T47D (cell line): Measurements from ENCODE around the gene PIM2.

Experiments used
- DNase-seq, 2 experiments: peaks; one replicate each; pipeline versions ENCODE4 v3.0.0 to v3.0.0-alpha.2; 2011 to 2012; ENCODE audit warnings: low read depth in 1 of 2, low spot score in 1 of 2
- JUND ChIP-seq: IDR thresholded peaks from 2 replicates; pipeline ENCODE4 v1.6.1; 2012; ENCODE audit warnings: low read depth
- in situ Hi-C: cut with HindIII; loops from 2 replicates; pipeline ENCODE4 v1.10.0; 2016; ENCODE audit warnings: low sequenced_read_pairs, low pct_unique_long_range_greater_than_20kb

The PIM2 gene

DNA sequence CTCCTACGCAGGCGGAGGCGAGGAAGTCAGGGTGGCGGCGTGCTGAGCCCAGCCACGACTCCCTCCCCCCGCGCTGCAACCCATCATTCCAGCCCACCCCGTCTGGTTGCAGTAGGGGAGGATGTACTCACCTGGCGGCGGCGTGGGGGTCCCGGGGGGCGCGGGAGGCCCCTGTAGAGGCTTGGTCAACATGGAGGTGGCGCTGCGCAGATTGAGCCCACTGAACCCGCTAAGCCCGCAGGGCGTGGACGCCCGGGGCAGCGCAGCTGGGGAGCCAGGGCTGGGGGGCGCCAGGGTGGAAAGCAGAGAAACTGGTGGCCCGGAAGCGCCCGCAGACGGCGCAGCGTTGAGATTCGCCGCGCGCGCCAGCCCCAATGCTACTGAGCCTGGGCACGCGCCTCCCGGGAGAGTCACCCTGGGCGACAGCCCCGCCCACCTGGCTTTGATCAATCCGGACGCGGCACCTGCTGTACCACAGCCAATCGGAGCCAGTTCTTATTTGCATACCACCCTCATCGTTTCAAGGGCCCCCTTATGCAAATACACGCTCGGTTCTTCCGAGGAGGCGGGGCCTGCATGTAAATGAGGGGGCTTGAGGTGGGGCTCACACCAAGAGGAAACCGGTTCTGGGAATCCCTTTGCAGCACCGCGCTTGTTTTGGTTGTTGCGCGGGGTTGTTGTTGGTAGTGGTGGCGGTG is at the start of gene PIM2:
PIM2 (minus strand) TSS at position 382 of the 698 bp plus-strand sequence; CDS start at position 192, 190 bp downstream.
- DNase-seq, result peak; percentile 85 to 98
- no peak for TF ChIP-seq JUND
- in situ Hi-C loops, result no loop called here

DNA sequence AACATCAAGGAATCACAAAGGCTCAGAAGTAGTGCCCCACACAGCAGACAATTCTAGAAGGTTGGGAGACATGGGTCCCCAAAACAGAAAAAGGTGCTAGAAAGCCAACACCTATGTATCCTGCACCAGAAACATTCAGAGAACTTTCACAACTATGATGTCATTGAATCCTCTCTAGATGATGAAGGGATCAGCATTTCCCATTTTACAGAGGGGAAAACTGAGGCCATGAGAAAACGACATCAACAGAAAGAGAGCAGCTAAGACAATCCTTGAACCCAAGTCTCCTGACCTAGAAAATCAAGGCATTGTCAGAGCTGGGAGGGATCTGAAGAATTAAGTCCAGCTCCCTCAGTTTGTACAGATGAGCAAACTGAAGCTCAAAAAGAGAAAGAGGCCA is 49.6 kb upstream of the PIM2 start:
- no peak for TF ChIP-seq JUND
- DNase-seq, result no peak
- in situ Hi-C loops, result no loop called here

DNA sequence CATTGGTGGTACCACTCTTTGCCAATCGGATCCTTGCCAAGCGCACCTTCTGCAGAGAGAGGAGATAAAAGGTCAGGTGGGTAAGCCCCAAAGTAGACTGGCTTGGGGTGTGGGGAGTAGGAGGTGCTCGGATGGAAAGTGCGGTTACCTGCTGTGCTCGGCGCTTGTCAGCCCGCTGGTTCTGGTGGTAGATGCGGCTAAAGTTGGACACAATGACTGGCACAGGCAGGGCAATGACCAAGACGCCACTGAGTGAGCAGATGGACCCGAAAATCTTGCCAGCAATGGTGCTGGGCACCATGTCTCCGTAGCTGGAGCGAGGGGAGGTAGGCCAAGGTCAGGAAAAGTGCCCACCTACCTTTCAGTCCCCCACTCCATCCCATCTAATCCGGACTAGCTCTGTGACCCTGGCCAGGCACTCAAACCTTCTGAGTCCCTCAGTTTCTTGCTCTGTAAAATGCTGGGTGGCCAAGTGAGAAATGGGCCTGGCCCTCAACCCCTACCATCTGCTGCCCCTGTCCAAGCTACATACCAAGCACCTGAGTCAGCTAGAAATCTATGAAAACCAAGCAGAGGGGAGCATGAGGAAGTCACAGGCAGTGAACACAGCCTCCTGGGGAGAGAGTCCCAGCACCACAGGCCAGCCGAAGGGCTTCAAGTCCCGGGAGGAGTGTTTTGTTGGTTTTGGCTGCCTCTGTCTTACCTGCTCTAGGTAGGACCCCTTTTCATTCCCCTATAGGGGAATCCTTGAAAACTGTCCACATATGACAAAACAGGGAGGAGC is 48.2 kb upstream of the PIM2 start:
- in situ Hi-C loops, result no loop called here
- no peak for DNase-seq
- TF ChIP-seq JUND, result no peak

GRCh38 chrX:48965959-48966358 is 47.1 kb upstream of the PIM2 start:
- no peak for TF ChIP-seq JUND
- DNase-seq, result no peak
- in situ Hi-C loops, result no loop called here

GRCh38 chrX:48961585-48962091 is 42.8 kb upstream of the PIM2 start:
- in situ Hi-C loops, result no loop called here
- no peak for DNase-seq
- no peak for TF ChIP-seq JUND

- in situ Hi-C loops, result no loop called here
- TF ChIP-seq JUND, result no peak
- DNase-seq, result no peak
These were observed 41.5 kb upstream of the PIM2 start for GRCh38 chrX:48960291-48960690.

- TF ChIP-seq JUND, result no peak
- in situ Hi-C loops, result no loop called here
- DNase-seq, result peak in 1 of 2 experiments; percentile 43
These were observed 39.8 kb upstream of the PIM2 start for GRCh38 chrX:48958635-48959094.

- in situ Hi-C loops, result no loop called here
- DNase-seq, result peak; percentile 96 to 99
- TF ChIP-seq JUND, result no peak
These were observed 39.2 kb upstream of the PIM2 start for GRCh38 chrX:48957827-48958634.

DNA sequence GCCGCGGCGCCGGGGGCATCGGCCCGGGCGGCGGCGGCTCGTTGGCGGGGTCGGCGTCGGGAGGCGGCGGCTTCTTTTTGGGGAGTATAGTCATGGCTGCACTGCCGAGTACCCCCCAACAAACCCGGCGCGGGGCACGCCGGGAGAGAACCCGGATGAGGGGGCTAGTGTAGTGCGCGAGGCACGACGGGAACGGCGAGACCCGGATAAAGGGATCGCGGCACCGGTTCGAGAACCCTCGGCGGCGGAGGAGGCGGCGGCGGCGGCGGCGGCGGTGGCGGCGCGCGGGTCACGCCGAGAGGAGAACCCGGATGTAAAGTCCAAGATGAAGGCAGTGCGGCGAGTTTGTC is 38.6 kb upstream of the PIM2 start, which contains the start of gene OTUD5:
OTUD5 (minus strand) TSS at position 131 of the 350 bp plus-strand sequence; CDS start at position 94, 37 bp downstream.
- TF ChIP-seq JUND, result no peak
- DNase-seq, result peak in 1 of 2 experiments; percentile 49
- in situ Hi-C loops, result no loop called here

DNA sequence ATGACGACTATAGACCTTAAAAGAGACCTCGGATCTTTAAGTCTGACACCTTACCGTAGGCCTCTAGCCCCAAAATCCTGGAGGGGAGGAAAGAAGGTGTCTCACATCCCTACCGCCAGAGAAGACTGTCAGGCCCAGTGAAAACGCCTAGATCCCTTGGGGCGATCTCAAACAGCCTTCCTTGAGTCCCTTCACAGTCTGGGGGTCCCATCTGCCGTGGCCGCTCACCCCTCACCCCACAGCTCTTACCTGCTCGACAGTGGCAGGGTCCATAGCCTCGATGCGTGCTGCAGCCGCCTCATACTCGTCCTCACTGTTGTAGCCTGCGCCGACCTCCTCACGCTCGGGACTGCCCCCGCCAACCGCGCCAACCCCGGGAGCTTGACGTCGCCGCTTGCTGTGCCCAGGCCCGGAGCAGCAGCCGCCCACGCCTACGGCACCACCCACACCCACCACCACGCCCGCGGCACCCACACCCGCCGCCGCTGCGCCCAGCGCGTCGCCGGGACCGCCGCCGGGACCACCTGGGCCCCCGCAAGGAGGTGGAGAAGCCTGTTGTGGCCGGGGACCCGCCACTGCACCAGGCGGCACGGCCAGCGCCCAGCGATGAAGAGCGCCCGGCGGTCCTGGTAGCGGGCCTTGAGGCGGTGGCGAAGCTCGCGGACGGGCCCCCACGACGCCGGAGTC is 38.0 kb upstream of the PIM2 start:
- no peak for DNase-seq
- no peak for TF ChIP-seq JUND

GRCh38 chrX:48948589-48948988 is 29.8 kb upstream of the PIM2 start:
- TF ChIP-seq JUND, result no peak
- in situ Hi-C loops, result no loop called here
- DNase-seq, result no peak

More for the DNA sequence above, 38.0 kb upstream of the PIM2 start:
- in situ Hi-C loops, result no loop called here
